SK-N-SH (cell line): Measurements from ENCODE around the gene PDE9A. TPM values are rescaled to one million over a fixed set of nuclear protein-coding genes. Genes with fewer than 3 reads are reported as not detected.

Source experiments
- CTCF ChIA-PET: fragments of 300-600, 350-600 bp; formaldehyde crosslinking; extraction: SDS; loops from one replicate; lab custom pipeline; 2021; lab: Yijun Ruan, JAX
- POLR2A ChIA-PET: fragments of 350-600 bp; sonication (Branson Sonifier 250); formaldehyde crosslinking; extraction: SDS; loops from one replicate; lab custom pipeline; 2020; ENCODE audit warnings: antibody characterized with exemption, inconsistent platforms; lab: Yijun Ruan, JAX
- DNase-seq: peaks from one replicate; pipeline ENCODE4 v3.0.0; 2012
- H2AFZ ChIP-seq: fragments of 200-600 bp; sonication (generic); 2 replicates; pipeline ENCODE4 v1.8.1; 2016; ENCODE audit warnings: antibody characterized with exemption, mild to moderate bottlenecking, low read depth
- H3F3A ChIP-seq: fragments of 200-600 bp; sonication (generic); replicated peaks from 2 replicates; pipeline ENCODE3; 2016; ENCODE audit warnings: antibody characterized with exemption, mild to moderate bottlenecking; ENCODE audit not compliant: insufficient read depth
- H3K27ac ChIP-seq, 2 experiments: fragments of 200-500 bp in 1 of 2; fragments of 200-600 bp in 1 of 2; sonication (Bioruptor generic) in 1 of 2; sonication (generic), shearing (Covaris generic) in 1 of 2; 2 replicates each; pipeline versions ENCODE4 v1.5.1 to v1.6.1; 2014 to 2016; ENCODE audit warnings: low read depth in 2 of 2, inconsistent platforms in 1 of 2, low read length in 1 of 2, mild to moderate bottlenecking in 1 of 2, mixed read lengths in 1 of 2
- H3K27me3 ChIP-seq: fragments of 200-600 bp; sonication (generic), shearing (Covaris generic); 2 replicates; pipeline ENCODE4 v1.6.1; 2016; ENCODE audit warnings: mixed run types; ENCODE audit not compliant: insufficient read depth
- H3K36me3 ChIP-seq, 2 experiments: fragments of 200-500 bp in 1 of 2; fragments of 200-600 bp in 1 of 2; sonication (Bioruptor generic) in 1 of 2; sonication (generic) in 1 of 2; replicated peaks in 1 of 2; 2 replicates each; pipeline versions ENCODE3 to v1.5.1; 2014 to 2016; ENCODE audit warnings: low read length in 1 of 2, mild to moderate bottlenecking in 1 of 2; ENCODE audit not compliant: insufficient read depth in 2 of 2, control insufficient read depth in 1 of 2
- H3K4me1 ChIP-seq, 2 experiments: fragments of 200-500 bp in 1 of 2; fragments of 200-600 bp in 1 of 2; sonication (Bioruptor generic) in 1 of 2; sonication (generic), shearing (Covaris generic) in 1 of 2; 2 replicates each; pipeline versions ENCODE4 v1.5.1 to v1.6.1; 2014 to 2016; ENCODE audit warnings: low read depth in 1 of 2, low read length in 1 of 2, mixed run types in 1 of 2; ENCODE audit not compliant: insufficient read depth in 2 of 2, control insufficient read depth in 1 of 2
- H3K4me2 ChIP-seq: fragments of 200-600 bp; sonication (generic), shearing (Covaris generic); 2 replicates; pipeline ENCODE4 v1.6.1; 2017; ENCODE audit warnings: mixed run types
- H3K4me3 ChIP-seq, 2 experiments: fragments of 200-500 bp in 1 of 2; fragments of 200-600 bp in 1 of 2; sonication (Bioruptor generic) in 1 of 2; sonication (generic), shearing (Covaris generic) in 1 of 2; 2 replicates each; pipeline versions ENCODE4 v1.5.1 to v1.8.1; 2014 to 2016; ENCODE audit warnings: low read depth in 2 of 2, inconsistent platforms in 1 of 2, low read length in 1 of 2, mild to moderate bottlenecking in 1 of 2, mixed read lengths in 1 of 2, moderate library complexity in 1 of 2
- H3K79me2 ChIP-seq: fragments of 200-600 bp; sonication (generic); 2 replicates; pipeline ENCODE4 v1.8.1; 2017; ENCODE audit warnings: mild to moderate bottlenecking; ENCODE audit not compliant: insufficient read depth
- H3K9ac ChIP-seq: fragments of 200-600 bp; sonication (generic); 2 replicates; pipeline ENCODE4 v1.6.1; 2017; ENCODE audit warnings: mixed run types
- H3K9me2 ChIP-seq: fragments of 200-600 bp; sonication (generic); 2 replicates; pipeline ENCODE4 v1.6.1; 2017; ENCODE audit warnings: mixed run types
- H3K9me3 ChIP-seq: fragments of 200-600 bp; sonication (generic); 2 replicates; pipeline ENCODE4 v1.6.1; 2017; ENCODE audit warnings: mixed run types, mild to moderate bottlenecking, moderate library complexity
- H4K20me1 ChIP-seq: fragments of 200-600 bp; sonication (generic); 2 replicates; pipeline ENCODE4 v1.6.1; 2017; ENCODE audit warnings: mild to moderate bottlenecking, mixed run types; ENCODE audit not compliant: insufficient read depth
- EZH2phosphoT487 ChIP-seq: fragments of 200-600 bp; sonication (generic); IDR thresholded peaks from 2 replicates; pipeline ENCODE4 v1.6.1; 2017; ENCODE audit warnings: low read depth, mixed run types, mild to moderate bottlenecking, antibody characterized with exemption, moderate library complexity, borderline replicate concordance
- FOSL2 ChIP-seq: IDR thresholded peaks from 2 replicates; pipeline ENCODE4 v1.4.0; 2012; ENCODE audit warnings: low read depth, mild to moderate bottlenecking, moderate library complexity, borderline replicate concordance
- FOXM1 ChIP-seq: IDR thresholded peaks from 2 replicates; pipeline ENCODE4 v1.4.0; 2012; ENCODE audit warnings: low read depth, mild to moderate bottlenecking
- GATA2 ChIP-seq: sonication (generic); formaldehyde crosslinking; IDR thresholded peaks from 2 replicates; pipeline ENCODE4 v1.5.0; 2020; ENCODE audit warnings: mild to moderate bottlenecking, missing genetic modification reagents
- MAX ChIP-seq: IDR thresholded peaks from 2 replicates; pipeline ENCODE4 v1.4.0; 2012; ENCODE audit warnings: low read depth
- MEF2A ChIP-seq: IDR thresholded peaks from 2 replicates; pipeline ENCODE4 v1.4.0; 2012; ENCODE audit warnings: low read depth, borderline replicate concordance
- NRF1 ChIP-seq: IDR thresholded peaks from 2 replicates; pipeline ENCODE4 v1.6.1; 2012; ENCODE audit warnings: low read depth, mild to moderate bottlenecking, low read length
- REST ChIP-seq: IDR thresholded peaks from 2 replicates; pipeline ENCODE4 v1.6.1; 2012; ENCODE audit warnings: mild to moderate bottlenecking, low read depth, low read length, moderate library complexity
- RFX5 ChIP-seq: IDR thresholded peaks from 2 replicates; pipeline ENCODE4 v1.6.1; 2012; ENCODE audit warnings: mild to moderate bottlenecking, improper control_type of control experiment, low read length
- RXRA ChIP-seq: IDR thresholded peaks from 2 replicates; pipeline ENCODE4 v1.4.0; 2012; ENCODE audit warnings: low read depth, mild to moderate bottlenecking, borderline replicate concordance
- SIN3A ChIP-seq: IDR thresholded peaks from 2 replicates; pipeline ENCODE4 v1.6.1; 2012; ENCODE audit warnings: low read depth, mild to moderate bottlenecking, low read length, moderate library complexity, borderline replicate concordance
- TAF1 ChIP-seq: IDR thresholded peaks from 2 replicates; pipeline ENCODE4 v1.6.1; 2012; ENCODE audit warnings: low read depth, mild to moderate bottlenecking, low read length, moderate library complexity, borderline replicate concordance
- USF2 ChIP-seq: fragments of 150-350 bp; IDR thresholded peaks from 2 replicates; pipeline ENCODE4 v1.6.1; 2017; ENCODE audit warnings: antibody characterized with exemption, low read length, low read depth, borderline replicate concordance
- YY1 ChIP-seq: IDR thresholded peaks from 2 replicates; pipeline ENCODE4 v1.4.0; 2012; ENCODE audit warnings: low read depth, mild to moderate bottlenecking
- ZBTB33 ChIP-seq: IDR thresholded peaks from 2 replicates; pipeline ENCODE4 v1.4.0; 2012; ENCODE audit warnings: low read depth, borderline replicate concordance
- WGBS: methylation state at CpG from one replicate; pipeline ENCODE4 v1.1.6; 2017; ENCODE audit warnings: low lambda C conversion rate; 5-methylcytosine and 5-hydroxymethylcytosine counted together
- polyA plus RNA-seq, 3 experiments: library from polyadenylated mRNA; depleted of rRNA; stranded (reverse); fragments of >200 nt; gene quantifications; 2 replicates each; pipeline ENCODE4 v1.2.3, GENCODE V29; 2012

PDE9A gene
- polyA plus RNA-seq, 1 of the 3 experiments (the other 2 are of a cell fraction), result 0.28 TPM

GRCh38 chr21:42615924-42616323 lies 37.5 kb upstream of the PDE9A start:
- Histone ChIP-seq H3K36me3 (no peaks in the 10 kb centered on the region), H3K9me2 (no peaks in the 10 kb centered on the region), H3K4me3 (no peak overlapping the region), H3K9ac (no peak overlapping the region), H2AFZ (no peak overlapping the region), H4K20me1 (no peaks in the 10 kb centered on the region), H3K27ac (no peak overlapping the region), H3F3A (no peaks in the 10 kb centered on the region), H3K9me3 (no peaks in the 10 kb centered on the region), H3K79me2 (no peaks in the 10 kb centered on the region), H3K4me2 (no peak overlapping the region)
- POLR2A ChIA-PET, result no interaction called here
- WGBS, result 46% methylated on average over 3 of the region's 3 CpGs
- TF ChIP-seq MAX, result no peak
- no peak for TF ChIP-seq REST
- TF ChIP-seq NRF1, result no peak
- TF ChIP-seq ZBTB33, result no peak
- TF ChIP-seq GATA2 (CRISPR knock-in tag), result no peak
- TF ChIP-seq FOSL2, result no peak
- TF ChIP-seq TAF1, result no peak
- no peak for TF ChIP-seq YY1
- no peak for TF ChIP-seq EZH2phosphoT487
- TF ChIP-seq RFX5, result no peak
- TF ChIP-seq USF2, result no peak
- TF ChIP-seq FOXM1, result no peak
- no peak for TF ChIP-seq SIN3A
- no peak for TF ChIP-seq RXRA
- no peak for TF ChIP-seq MEF2A
- TF ChIP-seq, all 33 proteins: peak for 0
- DNase-seq, result no peak
- peaks cover 0 to 6% of the 10 kb centered on the region in 2 experiments; a peak in 1 of 4 replicates for H3K4me1 ChIP-seq
- no peaks in the 10 kb centered on the region for H3K27me3 ChIP-seq
- CTCF ChIA-PET, result interaction anchor here (1.2 kb wide), 1 partner anchor 9 kb away, joined by 3 read pairs; no protein-coding TSS in a partner anchor
